ENCODE measurements around the gene JMJD1C.

- TF ChIP-seq CTCF (IDR thresholded peaks at IDR 0.05; ENCODE audit: low read length) (no peak), EZH2phosphoT487 (IDR thresholded peaks at IDR 0.05; ENCODE audit: low read length) (no peak), EZH2 (optimal IDR thresholded peaks at IDR 0.05; ENCODE audit: low read depth, low read length) (no peak)
Observed at GRCh38 chr10:63168821-63169462, 296.8 kb downstream of the JMJD1C start.

All from MM.1S (cell line).